Astrocyte of the cerebellum (primary cell): ENCODE results near the gene INPP5A.

Source experiments
- DNase-seq: peaks from one replicate; pipeline ENCODE4 v3.0.0-alpha.2; 2011; ENCODE audit warnings: low read depth
- H3K4me3 ChIP-seq: 2 replicates; pipeline ENCODE4 v1.5.1; 2011; ENCODE audit warnings: mild to moderate bottlenecking, low read depth, low read length, moderate library complexity
- in situ Hi-C: cut with HindIII; loops from 2 replicates; pipeline ENCODE4 v1.10.0; 2017; ENCODE audit warnings: low sequenced_read_pairs
- TF ChIP-seq, protein P1 (sequence below): IDR thresholded peaks from 2 replicates; pipeline ENCODE4 v1.5.1; 2012; ENCODE audit warnings: low read length, low read depth, moderate library complexity, mild to moderate bottlenecking; ENCODE audit errors: missing control alignments

The INPP5A gene

DNA sequence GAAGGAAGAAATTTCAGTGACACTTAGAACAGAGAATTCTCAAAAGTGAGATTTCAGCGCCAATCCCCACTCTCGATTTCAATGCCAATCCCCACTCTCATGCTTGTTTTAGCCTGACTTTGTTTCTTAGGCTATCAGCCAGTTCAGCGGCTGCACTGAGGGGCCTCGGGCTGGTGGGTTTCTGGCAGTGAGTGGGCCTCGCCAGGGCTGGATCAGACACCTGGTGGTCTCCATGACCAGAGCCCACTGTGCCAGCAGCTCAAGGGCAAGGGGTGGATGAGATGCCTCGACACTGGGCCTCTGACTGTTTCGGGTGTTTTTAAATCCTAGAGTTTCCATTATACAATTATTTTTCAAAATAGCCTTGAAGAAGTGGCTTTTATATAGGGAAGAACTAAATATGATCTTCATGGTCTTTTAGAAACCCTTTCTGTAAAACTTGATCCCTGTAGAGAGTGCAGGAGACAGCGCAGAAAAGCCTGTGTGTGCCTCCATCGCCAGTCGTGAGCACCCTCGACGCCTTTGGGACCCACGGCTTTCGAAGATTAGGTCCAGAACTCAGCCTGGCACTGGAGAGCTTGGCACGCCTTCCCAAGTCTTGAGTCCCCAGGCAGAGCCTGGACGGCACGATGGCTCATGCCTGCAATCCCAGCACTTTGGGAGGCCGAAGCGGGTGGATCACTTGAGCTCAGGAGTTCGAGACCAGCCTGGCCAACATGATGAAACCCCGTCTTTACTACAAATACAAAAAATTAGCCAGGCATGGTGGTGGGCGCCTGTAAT is 76.2 kb downstream of the INPP5A start:
- no peak overlapping the region for H3K4me3 ChIP-seq
- in situ Hi-C loops: loop anchor here (5.0 to 10.0 kb wide), 2 partner anchors 44 to 69 kb away; no protein-coding TSS in a partner anchor
- TF ChIP-seq, protein P1, sequence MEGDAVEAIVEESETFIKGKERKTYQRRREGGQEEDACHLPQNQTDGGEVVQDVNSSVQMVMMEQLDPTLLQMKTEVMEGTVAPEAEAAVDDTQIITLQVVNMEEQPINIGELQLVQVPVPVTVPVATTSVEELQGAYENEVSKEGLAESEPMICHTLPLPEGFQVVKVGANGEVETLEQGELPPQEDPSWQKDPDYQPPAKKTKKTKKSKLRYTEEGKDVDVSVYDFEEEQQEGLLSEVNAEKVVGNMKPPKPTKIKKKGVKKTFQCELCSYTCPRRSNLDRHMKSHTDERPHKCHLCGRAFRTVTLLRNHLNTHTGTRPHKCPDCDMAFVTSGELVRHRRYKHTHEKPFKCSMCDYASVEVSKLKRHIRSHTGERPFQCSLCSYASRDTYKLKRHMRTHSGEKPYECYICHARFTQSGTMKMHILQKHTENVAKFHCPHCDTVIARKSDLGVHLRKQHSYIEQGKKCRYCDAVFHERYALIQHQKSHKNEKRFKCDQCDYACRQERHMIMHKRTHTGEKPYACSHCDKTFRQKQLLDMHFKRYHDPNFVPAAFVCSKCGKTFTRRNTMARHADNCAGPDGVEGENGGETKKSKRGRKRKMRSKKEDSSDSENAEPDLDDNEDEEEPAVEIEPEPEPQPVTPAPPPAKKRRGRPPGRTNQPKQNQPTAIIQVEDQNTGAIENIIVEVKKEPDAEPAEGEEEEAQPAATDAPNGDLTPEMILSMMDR: no peak
- no peak for DNase-seq

DNA sequence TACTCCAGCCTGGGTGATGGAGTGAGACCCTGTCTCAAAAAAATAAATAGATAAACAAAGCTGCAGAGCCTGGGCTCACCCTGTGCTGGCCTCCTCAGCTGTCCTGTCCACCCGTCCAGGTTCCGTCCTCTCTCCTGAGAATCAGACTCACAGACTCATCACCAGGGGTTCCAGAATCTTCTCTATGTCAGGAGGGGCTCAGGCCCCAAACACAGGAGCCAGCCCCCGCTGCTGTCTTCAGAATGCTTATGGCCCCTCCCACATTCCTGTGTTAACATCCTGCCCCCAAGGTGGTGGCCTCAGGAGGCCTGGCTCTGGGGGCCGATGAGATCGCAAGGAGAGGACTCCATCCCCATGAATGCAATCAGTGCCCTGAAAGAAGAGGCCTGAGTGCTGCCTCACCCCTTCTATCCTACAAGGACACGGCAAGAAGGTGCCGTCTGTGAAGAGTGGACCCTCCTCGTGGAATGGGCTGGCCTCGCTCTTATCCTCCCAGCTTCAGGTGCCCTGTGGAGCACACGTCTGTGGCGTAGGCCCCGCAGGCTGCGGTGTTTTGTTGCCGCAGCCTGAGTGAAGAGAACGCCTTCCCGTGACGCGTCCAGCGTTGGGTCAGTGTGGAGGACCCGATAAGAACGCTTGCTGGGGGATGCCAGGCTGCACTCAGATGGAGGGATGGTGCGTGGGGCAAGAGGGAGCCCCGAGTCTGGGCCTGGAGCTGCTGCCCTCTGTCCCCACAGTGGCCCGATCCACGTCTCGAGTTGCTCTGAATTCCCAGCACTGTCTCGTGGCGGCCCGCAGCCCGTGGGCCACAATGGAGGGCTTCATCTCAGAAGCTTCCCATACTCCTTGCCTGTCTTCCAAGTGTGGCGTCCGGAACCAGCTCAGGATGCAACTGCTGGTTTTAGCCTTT is 77.1 kb downstream of the INPP5A start:
- no peak for DNase-seq

DNA sequence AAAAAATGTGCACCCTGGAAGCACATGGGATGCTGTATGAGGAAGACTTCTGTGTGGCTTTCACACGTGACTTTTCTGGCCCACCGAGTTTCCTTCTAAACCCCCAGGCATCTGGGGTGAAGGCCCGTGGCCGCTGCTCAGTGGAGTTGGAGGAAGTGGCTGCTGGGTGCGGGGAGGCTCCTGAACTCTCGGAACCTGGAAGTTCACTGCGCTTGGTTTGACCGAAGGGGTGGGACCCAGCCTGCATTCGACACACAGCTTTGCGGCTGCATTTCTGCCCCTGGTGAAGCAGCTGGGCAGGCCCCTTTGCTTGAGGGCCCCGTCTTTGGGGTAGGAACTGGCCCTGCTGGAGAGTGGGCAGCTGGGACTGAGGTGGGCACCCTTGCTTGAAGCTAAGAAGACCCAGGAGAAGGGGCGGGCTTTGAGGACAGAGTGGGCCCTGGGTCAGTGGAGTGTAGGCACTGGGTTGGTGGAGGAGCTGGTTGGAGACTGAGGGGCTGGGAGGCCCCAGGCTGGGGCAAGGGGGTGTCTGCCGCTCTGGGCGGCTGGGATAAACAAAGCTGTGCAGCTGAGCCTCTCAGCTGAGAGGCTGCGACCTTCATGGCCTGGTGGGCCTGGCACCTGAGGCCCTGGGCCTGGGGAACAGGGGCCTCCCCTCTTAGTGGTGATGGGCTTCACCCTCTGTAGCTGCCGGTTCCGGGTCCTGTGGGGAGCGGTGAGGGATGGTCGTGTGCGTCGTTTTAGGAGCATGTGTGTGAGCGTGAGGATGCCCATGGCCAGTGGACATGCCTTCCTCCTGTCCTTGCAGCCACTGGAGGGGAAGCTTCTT is 78.0 kb downstream of the INPP5A start:
- TF ChIP-seq, protein P1: no peak
- in situ Hi-C loops: loop anchor here (5.0 to 10.0 kb wide), 3 partner anchors 71 to 153 kb away; no protein-coding TSS in a partner anchor
- DNase-seq: no peak
- no peak overlapping the region for H3K4me3 ChIP-seq

More for the DNA sequence above, 77.1 kb downstream of the INPP5A start:
- H3K4me3 ChIP-seq: no peak overlapping the region
- in situ Hi-C loops: loop anchor here (5.0 to 10.0 kb wide), 4 partner anchors 43 to 152 kb away; no protein-coding TSS in a partner anchor
- TF ChIP-seq, protein P1: no peak

DNA sequence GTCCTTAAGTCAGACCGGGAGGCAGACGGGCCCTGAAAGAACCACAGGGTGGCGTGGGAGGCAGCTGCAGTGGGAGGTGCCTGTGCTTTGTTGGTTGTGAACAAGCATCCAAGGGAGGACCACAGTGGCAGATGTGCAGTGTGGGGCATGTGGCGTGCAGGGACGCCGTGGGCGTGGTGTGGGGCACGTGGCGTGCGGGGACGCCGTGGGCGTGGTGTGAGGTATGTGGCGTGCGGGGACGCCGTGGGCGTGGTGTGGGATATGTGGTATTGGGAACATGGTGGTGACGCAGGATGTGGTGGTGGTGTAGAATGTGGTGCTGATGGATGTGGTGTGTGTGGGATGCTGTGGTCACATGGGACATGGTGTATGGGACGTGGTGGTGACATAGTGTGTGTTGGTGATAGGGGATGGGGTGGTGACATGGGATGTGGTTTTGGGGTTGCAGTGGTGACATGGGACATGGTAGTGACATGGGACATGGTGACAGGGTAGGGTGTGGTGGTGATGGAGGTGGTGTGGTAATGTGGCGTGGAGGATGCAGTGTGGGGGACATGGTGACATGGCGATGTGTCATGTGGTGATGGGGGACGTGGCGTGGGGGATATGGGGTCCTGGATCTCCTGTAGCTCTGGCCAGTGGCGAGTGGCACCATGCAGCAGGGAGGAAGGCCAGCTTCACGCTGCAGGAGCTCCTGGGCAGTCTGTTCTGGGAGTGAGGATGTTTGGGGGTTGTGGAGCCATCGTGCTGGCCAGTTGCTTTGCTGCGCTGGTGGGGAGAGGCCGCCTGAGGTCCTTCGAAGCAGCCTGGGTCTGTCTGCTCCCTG is 78.8 kb downstream of the INPP5A start:
- DNase-seq: no peak
- in situ Hi-C loops: loop anchor here (5.0 to 10.0 kb wide), 3 partner anchors 72 to 154 kb away; no protein-coding TSS in a partner anchor
- TF ChIP-seq, protein P1: no peak
- H3K4me3 ChIP-seq: no peak overlapping the region

DNA sequence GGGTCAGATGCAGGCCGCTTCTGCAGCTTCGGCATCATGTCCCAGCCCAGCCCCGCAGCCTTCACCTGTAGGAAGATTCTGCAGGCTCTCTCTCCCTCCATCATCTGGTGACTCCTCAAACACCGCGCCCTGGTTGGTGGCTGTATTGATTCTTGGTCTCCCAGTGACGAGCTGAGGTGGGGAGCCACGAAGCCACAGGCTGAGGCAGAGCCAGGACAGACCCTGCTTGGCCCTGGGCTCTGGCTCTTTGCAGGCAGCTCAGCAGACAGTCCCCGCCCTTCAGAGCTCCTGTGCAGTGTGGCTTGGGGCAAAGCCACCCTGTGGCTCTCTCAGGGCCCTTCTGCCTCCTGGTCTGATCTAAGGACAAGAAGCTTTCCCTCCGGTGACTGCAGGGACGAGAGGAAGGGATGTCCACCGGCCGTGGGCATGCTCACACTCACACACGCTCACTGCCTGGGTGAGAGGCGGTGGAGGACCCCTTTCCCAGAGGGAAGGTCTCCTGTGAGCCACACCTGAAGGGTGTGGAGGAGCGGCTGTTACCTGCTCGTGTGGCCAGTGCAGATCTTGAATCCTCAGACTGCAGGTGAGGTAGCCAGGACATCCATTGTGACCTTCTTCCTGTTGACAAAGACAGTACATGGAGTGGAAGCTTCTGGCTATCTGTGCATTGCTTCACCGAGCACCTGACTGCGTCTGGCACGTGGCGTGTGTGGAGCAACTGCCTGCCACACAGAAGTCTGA is 79.6 kb downstream of the INPP5A start:
- in situ Hi-C loops: loop anchor here (5.0 to 10.0 kb wide), 3 partner anchors 72 to 155 kb away; no protein-coding TSS in a partner anchor
- TF ChIP-seq, protein P1: no peak
- no peak overlapping the region for H3K4me3 ChIP-seq
- DNase-seq: no peak
